ENCODE results near the gene C5orf15. TPM values are rescaled to one million over a fixed set of nuclear protein-coding genes. Genes with fewer than 3 reads are reported as not detected.

The C5orf15 gene
- total and polyA plus RNA-seq, 9 of the 15 experiments (the other 6 are each of a cell fraction or from before 2014, with no cell fraction given), result 23.3 to 50.7 (median 35.5) TPM

DNA sequence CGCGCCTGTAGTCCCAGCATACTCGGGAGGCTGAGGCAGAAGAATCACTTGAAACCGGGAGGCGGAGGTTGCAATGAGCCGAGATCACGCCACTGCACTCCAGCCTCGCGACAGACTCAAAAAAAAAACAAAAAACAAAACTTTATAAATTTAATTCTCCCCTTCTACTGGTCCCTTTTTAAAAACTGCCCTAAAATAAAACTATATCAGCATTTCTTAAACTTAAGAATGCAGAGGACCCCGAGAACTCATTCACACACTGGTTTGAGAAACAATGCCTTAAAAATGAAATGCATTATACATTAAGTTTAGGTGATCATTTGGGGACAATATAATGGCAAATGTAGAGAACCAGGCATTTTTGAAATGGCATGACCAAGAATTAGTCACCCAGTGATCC is 2.3 kb downstream of the C5orf15 start:
- ChIA-PET POLR2A (interaction anchor here (1.0 kb wide), 1 partner anchor 12 kb away, joined by 4 read pairs; no protein-coding TSS in a partner anchor), CTCF (ENCODE audit: low intra/inter-chr PET ratio) (no interaction called here)
- Histone ChIP-seq H3K27me3 (ENCODE audit: control insufficient read depth in 2 of 2, insufficient read depth in 2 of 2, low read length in 2 of 2) (no peaks in the 10 kb centered on the region), H3K4me2 (ENCODE audit: insufficient read depth, low read length) (no peak overlapping the region), H3K27ac (ENCODE audit: extremely low read depth, low read depth, low read length) (no peak overlapping the region), H2AFZ (ENCODE audit: low read depth, low read length) (no peak overlapping the region), H3K9ac (ENCODE audit: insufficient read depth in 1 of 2, low read depth in 2 of 2, low read length in 2 of 2) (no peak overlapping the region), H3K4me3 (no peak overlapping the region), H4K20me1 (replicated peaks; ENCODE audit: control insufficient read depth, insufficient read depth, low read length) (no peaks in the 10 kb centered on the region), H3K9me3 (replicated peaks; ENCODE audit: control insufficient read depth, insufficient read depth, low read depth, low read length) (no peaks in the 10 kb centered on the region), H3K79me2 (ENCODE audit: control insufficient read depth, insufficient read depth, low read length) (peaks cover 74% of the 10 kb centered on the region), H3K4me1 (replicated peaks in 1 of 2; ENCODE audit: control insufficient read depth in 2 of 2, insufficient read depth in 2 of 2, low read length in 2 of 2) (peaks cover 7 to 24% of the 10 kb centered on the region in 2 experiments), H3K9me1 (ENCODE audit: control insufficient read depth, insufficient read depth, low read length) (no peaks in the 10 kb centered on the region), H3K36me3 (ENCODE audit: control insufficient read depth, insufficient read depth, low read length) (peaks cover 13% of the 10 kb centered on the region; the same call in 2 of the 3 replicates)
- ATAC-seq (no peak), DNase-seq (ENCODE audit: extremely low read depth in 1 of 4, low spot score in 3 of 4) (no peak), FAIRE-seq (no peak)
- WGBS (ENCODE audit: insufficient coverage, low coverage, missing lambda C conversion rate), result 94% methylated on average over 9 of the region's 10 CpGs
- intact Hi-C loops (cut with micrococcal nuclease) (no loop called here), in situ Hi-C loops (cut with MboI) (no loop called here)
- no TSS peak for BruUV-seq (replicated peaks)
- TF ChIP-seq, protein P1, sequence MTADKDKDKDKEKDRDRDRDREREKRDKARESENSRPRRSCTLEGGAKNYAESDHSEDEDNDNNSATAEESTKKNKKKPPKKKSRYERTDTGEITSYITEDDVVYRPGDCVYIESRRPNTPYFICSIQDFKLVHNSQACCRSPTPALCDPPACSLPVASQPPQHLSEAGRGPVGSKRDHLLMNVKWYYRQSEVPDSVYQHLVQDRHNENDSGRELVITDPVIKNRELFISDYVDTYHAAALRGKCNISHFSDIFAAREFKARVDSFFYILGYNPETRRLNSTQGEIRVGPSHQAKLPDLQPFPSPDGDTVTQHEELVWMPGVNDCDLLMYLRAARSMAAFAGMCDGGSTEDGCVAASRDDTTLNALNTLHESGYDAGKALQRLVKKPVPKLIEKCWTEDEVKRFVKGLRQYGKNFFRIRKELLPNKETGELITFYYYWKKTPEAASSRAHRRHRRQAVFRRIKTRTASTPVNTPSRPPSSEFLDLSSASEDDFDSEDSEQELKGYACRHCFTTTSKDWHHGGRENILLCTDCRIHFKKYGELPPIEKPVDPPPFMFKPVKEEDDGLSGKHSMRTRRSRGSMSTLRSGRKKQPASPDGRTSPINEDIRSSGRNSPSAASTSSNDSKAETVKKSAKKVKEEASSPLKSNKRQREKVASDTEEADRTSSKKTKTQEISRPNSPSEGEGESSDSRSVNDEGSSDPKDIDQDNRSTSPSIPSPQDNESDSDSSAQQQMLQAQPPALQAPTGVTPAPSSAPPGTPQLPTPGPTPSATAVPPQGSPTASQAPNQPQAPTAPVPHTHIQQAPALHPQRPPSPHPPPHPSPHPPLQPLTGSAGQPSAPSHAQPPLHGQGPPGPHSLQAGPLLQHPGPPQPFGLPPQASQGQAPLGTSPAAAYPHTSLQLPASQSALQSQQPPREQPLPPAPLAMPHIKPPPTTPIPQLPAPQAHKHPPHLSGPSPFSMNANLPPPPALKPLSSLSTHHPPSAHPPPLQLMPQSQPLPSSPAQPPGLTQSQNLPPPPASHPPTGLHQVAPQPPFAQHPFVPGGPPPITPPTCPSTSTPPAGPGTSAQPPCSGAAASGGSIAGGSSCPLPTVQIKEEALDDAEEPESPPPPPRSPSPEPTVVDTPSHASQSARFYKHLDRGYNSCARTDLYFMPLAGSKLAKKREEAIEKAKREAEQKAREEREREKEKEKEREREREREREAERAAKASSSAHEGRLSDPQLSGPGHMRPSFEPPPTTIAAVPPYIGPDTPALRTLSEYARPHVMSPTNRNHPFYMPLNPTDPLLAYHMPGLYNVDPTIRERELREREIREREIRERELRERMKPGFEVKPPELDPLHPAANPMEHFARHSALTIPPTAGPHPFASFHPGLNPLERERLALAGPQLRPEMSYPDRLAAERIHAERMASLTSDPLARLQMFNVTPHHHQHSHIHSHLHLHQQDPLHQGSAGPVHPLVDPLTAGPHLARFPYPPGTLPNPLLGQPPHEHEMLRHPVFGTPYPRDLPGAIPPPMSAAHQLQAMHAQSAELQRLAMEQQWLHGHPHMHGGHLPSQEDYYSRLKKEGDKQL (CRISPR knock-in tag; IDR thresholded peaks at IDR 0.05; ENCODE audit: borderline replicate concordance), result no peak
- TF ChIP-seq MECOM (CRISPR knock-in tag; IDR thresholded peaks at IDR 0.05) (no peak), ZNF316 (IDR thresholded peaks at IDR 0.05) (peak; percentile 65), KLF13 (tag; IDR thresholded peaks at IDR 0.05; ENCODE audit: borderline replicate concordance, low read depth) (no peak), ZNF589 (CRISPR knock-in tag; IDR thresholded peaks at IDR 0.05; ENCODE audit: low read depth) (no peak), C11orf30 (IDR thresholded peaks at IDR 0.05; ENCODE audit: low read depth) (peak; percentile 52; the same call in 1 of the 2 replicates), ARHGAP35 (IDR thresholded peaks at IDR 0.05; ENCODE audit: partially characterized antibody) (no peak)
- TF ChIP-seq, protein P2, sequence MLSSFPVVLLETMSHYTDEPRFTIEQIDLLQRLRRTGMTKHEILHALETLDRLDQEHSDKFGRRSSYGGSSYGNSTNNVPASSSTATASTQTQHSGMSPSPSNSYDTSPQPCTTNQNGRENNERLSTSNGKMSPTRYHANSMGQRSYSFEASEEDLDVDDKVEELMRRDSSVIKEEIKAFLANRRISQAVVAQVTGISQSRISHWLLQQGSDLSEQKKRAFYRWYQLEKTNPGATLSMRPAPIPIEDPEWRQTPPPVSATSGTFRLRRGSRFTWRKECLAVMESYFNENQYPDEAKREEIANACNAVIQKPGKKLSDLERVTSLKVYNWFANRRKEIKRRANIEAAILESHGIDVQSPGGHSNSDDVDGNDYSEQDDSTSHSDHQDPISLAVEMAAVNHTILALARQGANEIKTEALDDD (IDR thresholded peaks at IDR 0.05), result no peak
- TF ChIP-seq, protein P3, sequence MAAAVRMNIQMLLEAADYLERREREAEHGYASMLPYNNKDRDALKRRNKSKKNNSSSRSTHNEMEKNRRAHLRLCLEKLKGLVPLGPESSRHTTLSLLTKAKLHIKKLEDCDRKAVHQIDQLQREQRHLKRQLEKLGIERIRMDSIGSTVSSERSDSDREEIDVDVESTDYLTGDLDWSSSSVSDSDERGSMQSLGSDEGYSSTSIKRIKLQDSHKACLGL (CRISPR knock-in tag; IDR thresholded peaks at IDR 0.05; ENCODE audit: borderline replicate concordance, poor library complexity, severe bottlenecking), result no peak

Measured in K562 (cell line).